Mesenchymal stem cell (in vitro differentiated cells and primary cell): ENCODE results near the gene LRFN4.

ENCODE experiments used
- DNase-seq: peaks from one replicate; pipeline ENCODE4 v3.0.0-alpha.2; 2013
- H2AFZ ChIP-seq: one replicate; pipeline ENCODE4 v1.6.1; 2013; ENCODE audit warnings: low read depth, mild to moderate bottlenecking, control low read depth, inconsistent platforms, low read length, moderate library complexity
- H2AK5ac ChIP-seq: 2 replicates; pipeline ENCODE4 v1.6.1; 2013; ENCODE audit warnings: low read length, moderate library complexity, mild to moderate bottlenecking, inconsistent platforms; ENCODE audit not compliant: severe bottlenecking
- H2BK120ac ChIP-seq: one replicate; pipeline ENCODE4 v1.6.1; 2013; ENCODE audit warnings: low read depth, mild to moderate bottlenecking, inconsistent platforms, low read length, moderate library complexity
- H2BK12ac ChIP-seq, 2 experiments: one replicate each; pipeline ENCODE4 v1.6.1; 2013; ENCODE audit warnings: inconsistent platforms in 2 of 2, low read length in 2 of 2, mild to moderate bottlenecking in 2 of 2, moderate library complexity in 2 of 2, control low read depth in 1 of 2
- H2BK15ac ChIP-seq: one replicate; pipeline ENCODE4 v1.6.1; 2013; ENCODE audit warnings: mild to moderate bottlenecking, low read depth, inconsistent platforms; ENCODE audit not compliant: poor library complexity, severe bottlenecking
- H2BK5ac ChIP-seq: 2 replicates; pipeline ENCODE4 v1.6.1; 2013; ENCODE audit warnings: low read depth, mild to moderate bottlenecking, low read length, control low read depth, inconsistent platforms; ENCODE audit not compliant: poor library complexity, severe bottlenecking
- H3K14ac ChIP-seq, 2 experiments: one replicate each; pipeline ENCODE4 v1.6.1; 2013; ENCODE audit warnings: inconsistent platforms in 2 of 2, low read length in 2 of 2, control low read depth in 1 of 2, mild to moderate bottlenecking in 1 of 2, moderate library complexity in 1 of 2
- H3K18ac ChIP-seq, 2 experiments: one replicate each; pipeline ENCODE4 v1.6.1; 2013; ENCODE audit warnings: inconsistent platforms in 2 of 2, low read length in 2 of 2, control low read depth in 1 of 2, low read depth in 1 of 2, mild to moderate bottlenecking in 1 of 2
- H3K23ac ChIP-seq, 2 experiments: one replicate each; pipeline ENCODE4 v1.6.1; 2013; ENCODE audit warnings: inconsistent platforms in 2 of 2, low read length in 2 of 2, mild to moderate bottlenecking in 2 of 2, moderate library complexity in 2 of 2, control low read depth in 1 of 2
- H3K27ac ChIP-seq: 2 replicates; pipeline ENCODE4 v1.5.1; 2013; ENCODE audit warnings: mild to moderate bottlenecking, moderate library complexity, low read length, control low read depth, inconsistent platforms; ENCODE audit not compliant: poor library complexity, severe bottlenecking
- H3K27me3 ChIP-seq, 2 experiments: 2 replicates each; pipeline versions ENCODE4 v1.6.1 to v1.7.0; 2013; ENCODE audit warnings: low read length in 2 of 2, mild to moderate bottlenecking in 2 of 2, moderate library complexity in 2 of 2, control low read depth in 1 of 2, inconsistent platforms in 1 of 2; ENCODE audit not compliant: control insufficient read depth in 1 of 2, insufficient read depth in 1 of 2
- H3K36me3 ChIP-seq, 2 experiments: 2 replicates each; pipeline versions ENCODE4 v1.6.1 to v1.7.0; 2013; ENCODE audit warnings: low read length in 2 of 2, control low read depth in 1 of 2, inconsistent platforms in 1 of 2, low read depth in 1 of 2, mild to moderate bottlenecking in 1 of 2; ENCODE audit not compliant: insufficient read depth in 2 of 2, control insufficient read depth in 1 of 2
- H3K4ac ChIP-seq, 2 experiments: one replicate each; pipeline ENCODE4 v1.6.1; 2013; ENCODE audit warnings: inconsistent platforms in 2 of 2, low read length in 2 of 2, mild to moderate bottlenecking in 2 of 2, moderate library complexity in 2 of 2, control low read depth in 1 of 2, low read depth in 1 of 2
- H3K4me1 ChIP-seq: 2 replicates; pipeline ENCODE4 v1.6.1; 2013; ENCODE audit warnings: low read depth, low read length, control low read depth; ENCODE audit not compliant: control insufficient read depth, insufficient read depth
- H3K4me2 ChIP-seq: 2 replicates; pipeline ENCODE4 v1.6.1; 2013; ENCODE audit warnings: low read length, mild to moderate bottlenecking, inconsistent platforms; ENCODE audit not compliant: poor library complexity, severe bottlenecking
- H3K4me3 ChIP-seq, 2 experiments: 2 replicates each; pipeline versions ENCODE4 v1.5.1 to v1.7.0; 2013; ENCODE audit warnings: low read length in 2 of 2, mild to moderate bottlenecking in 2 of 2, control low read depth in 1 of 2, low read depth in 1 of 2; ENCODE audit not compliant: insufficient read depth in 1 of 2
- H3K79me1 ChIP-seq: replicated peaks from 2 replicates; pipeline ENCODE4 v1.6.1; 2013; ENCODE audit warnings: mild to moderate bottlenecking, control low read depth, low read length, inconsistent platforms; ENCODE audit not compliant: poor library complexity, severe bottlenecking
- H3K9ac ChIP-seq: 2 replicates; pipeline ENCODE4 v1.7.0; 2013; ENCODE audit warnings: mild to moderate bottlenecking, low read length, moderate library complexity
- H3K9me3 ChIP-seq: 2 replicates; pipeline ENCODE4 v1.7.0; 2013; ENCODE audit warnings: mild to moderate bottlenecking, low read length; ENCODE audit not compliant: control insufficient read depth
- H4K8ac ChIP-seq: one replicate; pipeline ENCODE4 v1.6.1; 2013; ENCODE audit warnings: inconsistent platforms, mild to moderate bottlenecking, low read length, moderate library complexity
- H4K91ac ChIP-seq: one replicate; pipeline ENCODE4 v1.6.1; 2013; ENCODE audit warnings: mild to moderate bottlenecking, low read length, inconsistent platforms
- WGBS: methylation state at CpG from one replicate; pipeline ENCODE4 v1.1.7; 2013; ENCODE audit warnings: mixed read lengths; 5-methylcytosine and 5-hydroxymethylcytosine counted together

LRFN4 gene

DNA sequence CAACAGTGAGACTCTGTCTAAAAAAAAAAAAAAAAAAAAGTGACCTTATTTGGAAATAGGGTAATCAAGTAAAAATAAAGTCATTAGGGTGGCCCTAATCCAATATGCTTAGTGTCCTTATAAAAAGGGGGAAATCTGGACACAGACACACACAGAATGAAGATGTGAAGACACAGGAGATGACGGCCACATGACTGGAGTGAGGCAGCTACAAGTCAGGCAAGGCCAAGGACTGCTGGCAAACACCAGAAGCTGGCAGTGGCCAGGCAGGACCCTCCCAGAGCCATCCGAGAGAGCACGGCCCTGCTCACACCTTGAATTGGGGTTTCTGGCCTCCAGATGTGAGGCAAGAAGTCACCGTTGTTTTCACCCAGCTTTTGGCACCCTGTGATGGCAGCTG lies 28.6 kb downstream of the LRFN4 start:
- Histone ChIP-seq H3K23ac (no peak overlapping the region), H3K4ac (no peak overlapping the region), H4K91ac (no peak overlapping the region), H3K9ac (no peak overlapping the region), H3K18ac (no peak overlapping the region), H3K4me3 (no peak overlapping the region), H3K9me3 (no peaks in the 10 kb centered on the region), H4K8ac (no peak overlapping the region), H2AK5ac (peak overlapping the region; percentile 66), H3K14ac (no peak overlapping the region), H3K4me1 (peaks cover 39% of the 10 kb centered on the region), H3K4me2 (no peak overlapping the region), H2BK120ac (no peak overlapping the region), H3K27ac (no peak overlapping the region), H2AFZ (no peak overlapping the region), H3K79me1 (peaks cover 14% of the 10 kb centered on the region), H2BK15ac (no peak overlapping the region), H2BK5ac (no peak overlapping the region), H3K36me3 (no peaks in the 10 kb centered on the region), H2BK12ac (no peak overlapping the region), H3K27me3 (peaks cover 0 to 4% of the 10 kb centered on the region in 2 experiments)
- DNase-seq, result no peak
- 99% methylated on average over 4 of the region's 4 CpGs for WGBS

DNA sequence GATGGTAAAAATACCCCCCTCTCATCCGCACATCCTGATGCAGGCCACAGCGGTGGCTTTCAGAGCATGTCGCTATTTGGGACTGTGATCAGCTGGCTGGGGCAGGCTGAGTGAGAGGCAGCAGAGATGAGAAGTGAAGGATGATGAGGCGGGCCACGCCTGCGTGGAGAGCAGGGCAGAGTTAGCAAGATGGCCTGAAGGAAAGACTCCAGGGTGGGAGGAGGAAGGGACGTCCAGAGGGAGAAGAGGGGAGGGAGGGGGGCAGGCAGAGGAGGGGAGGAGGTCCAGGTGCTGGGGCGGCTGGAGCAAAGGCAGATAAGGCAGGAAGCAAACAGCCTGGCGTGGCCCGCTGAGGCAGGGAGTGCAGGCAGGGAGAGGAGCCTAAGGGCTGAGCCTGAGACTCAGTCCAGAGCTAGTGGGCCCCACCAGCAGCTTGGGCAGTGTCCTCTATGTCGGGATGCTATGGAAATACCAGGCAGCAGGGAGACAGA lies 29.1 kb downstream of the LRFN4 start:
- Histone ChIP-seq H3K9me3 (no peaks in the 10 kb centered on the region), H2BK5ac (no peak overlapping the region), H3K4me2 (no peak overlapping the region), H2BK120ac (no peak overlapping the region), H3K23ac (no peak overlapping the region), H3K14ac (peak overlapping the region in 1 of 2 experiments; percentile 29), H4K8ac (no peak overlapping the region), H2AK5ac (peak overlapping the region; percentile 54), H2BK12ac (no peak overlapping the region), H3K4ac (no peak overlapping the region), H3K4me1 (peaks cover 34% of the 10 kb centered on the region), H3K36me3 (no peaks in the 10 kb centered on the region), H3K4me3 (no peak overlapping the region), H3K79me1 (peaks cover 14% of the 10 kb centered on the region), H3K18ac (no peak overlapping the region), H2AFZ (no peak overlapping the region), H3K27ac (peak overlapping the region; percentile 77), H4K91ac (no peak overlapping the region), H3K9ac (no peak overlapping the region), H3K27me3 (peaks cover 0 to 4% of the 10 kb centered on the region in 2 experiments), H2BK15ac (no peak overlapping the region)
- DNase-seq, result no peak
- WGBS, result 77% methylated on average over 11 of the region's 11 CpGs

DNA sequence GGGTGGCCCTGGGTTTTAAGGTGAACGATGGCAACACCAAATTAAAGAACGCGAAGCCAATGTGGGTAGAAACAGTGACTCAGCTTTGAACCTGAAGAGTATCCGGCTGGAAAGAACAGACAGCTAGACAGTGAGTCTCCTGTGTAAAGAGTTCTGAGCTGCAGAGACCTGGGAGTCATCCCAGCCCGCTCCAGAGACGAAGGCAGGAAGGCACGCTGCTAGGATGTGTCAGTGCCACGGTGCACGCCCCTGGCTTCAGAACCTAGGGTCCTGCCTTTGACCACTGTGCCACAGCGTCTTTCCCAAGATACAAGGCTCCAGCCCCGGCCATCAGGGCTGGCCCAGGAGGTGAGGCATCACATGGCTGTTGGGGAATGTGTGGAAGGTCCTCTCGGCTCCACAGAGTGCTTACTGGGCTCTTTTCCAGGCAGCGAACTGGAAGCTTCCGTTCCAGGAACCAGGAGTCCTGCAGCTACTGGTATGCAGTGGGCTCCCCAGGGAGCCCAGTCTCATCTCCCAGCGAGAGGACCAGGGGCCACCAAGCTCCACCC lies 29.9 kb downstream of the LRFN4 start:
- Histone ChIP-seq H3K9me3 (no peaks in the 10 kb centered on the region), H2BK12ac (no peak overlapping the region), H3K79me1 (peaks cover 9% of the 10 kb centered on the region), H2AK5ac (peak overlapping the region; percentile 5), H3K23ac (no peak overlapping the region), H3K27ac (peak overlapping the region; percentile 77), H3K4me2 (peak overlapping the region; percentile 38), H4K91ac (no peak overlapping the region), H3K18ac (no peak overlapping the region), H3K27me3 (no peaks in the 10 kb centered on the region), H3K36me3 (no peaks in the 10 kb centered on the region), H3K4me3 (no peak overlapping the region), H3K4ac (no peak overlapping the region), H3K14ac (no peak overlapping the region), H4K8ac (no peak overlapping the region), H2BK120ac (no peak overlapping the region), H2BK15ac (no peak overlapping the region), H2AFZ (no peak overlapping the region), H2BK5ac (no peak overlapping the region), H3K4me1 (peaks cover 28% of the 10 kb centered on the region), H3K9ac (no peak overlapping the region)
- DNase-seq, result no peak
- WGBS, result 84% methylated on average over 15 of the region's 15 CpGs

DNA sequence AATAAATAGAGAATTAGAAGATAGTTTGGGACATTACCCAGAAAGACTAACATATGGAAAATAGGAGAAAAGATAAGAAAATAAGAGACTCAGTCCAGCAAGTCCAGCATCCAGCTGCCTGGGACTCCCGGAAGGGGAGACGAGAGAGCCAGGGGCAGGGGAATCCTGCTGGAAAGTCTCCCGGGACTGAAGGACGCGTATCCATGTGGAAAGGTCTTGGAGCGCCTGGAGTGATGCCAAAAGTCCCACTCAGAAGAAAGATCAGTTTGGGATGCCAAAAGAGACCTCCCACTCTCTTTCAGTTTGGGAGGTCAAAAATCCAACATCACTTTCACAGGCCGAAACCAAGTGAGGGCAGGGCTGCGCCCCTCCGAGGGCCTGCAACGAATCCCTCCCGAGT lies 30.7 kb downstream of the LRFN4 start:
- H3K27ac ChIP-seq, result peak overlapping the region; percentile 20
- no peak overlapping the region for H4K8ac ChIP-seq
- no peak overlapping the region for H2BK5ac ChIP-seq
- H3K23ac ChIP-seq, result no peak overlapping the region
- no peak overlapping the region for H3K18ac ChIP-seq
- H3K4ac ChIP-seq, result no peak overlapping the region
- H2AK5ac ChIP-seq, result peak overlapping the region; percentile 68
- peaks cover 31% of the 10 kb centered on the region for H3K4me1 ChIP-seq
- WGBS, result 97% methylated on average over 11 of the region's 11 CpGs
- H3K27me3 ChIP-seq, result no peaks in the 10 kb centered on the region
- no peak overlapping the region for H3K9ac ChIP-seq
- no peaks in the 10 kb centered on the region for H3K9me3 ChIP-seq
- H3K4me2 ChIP-seq, result no peak overlapping the region
- no peak overlapping the region for H2BK12ac ChIP-seq
- H3K4me3 ChIP-seq, result no peak overlapping the region
- H2BK120ac ChIP-seq, result no peak overlapping the region
- no peak overlapping the region for H2AFZ ChIP-seq
- H4K91ac ChIP-seq, result no peak overlapping the region
- H3K36me3 ChIP-seq, result no peaks in the 10 kb centered on the region
- no peak for DNase-seq
- no peak overlapping the region for H3K14ac ChIP-seq
- peaks cover 6% of the 10 kb centered on the region for H3K79me1 ChIP-seq
- H2BK15ac ChIP-seq, result no peak overlapping the region
